ENCODE measurements around the gene ZNF318.
"Not testable (repeated sequence)": the region's sequence is repeated elsewhere in the genome, so short reads cannot be mapped to it uniquely, and the experiment has no call there.

ZNF318 gene, protein sequence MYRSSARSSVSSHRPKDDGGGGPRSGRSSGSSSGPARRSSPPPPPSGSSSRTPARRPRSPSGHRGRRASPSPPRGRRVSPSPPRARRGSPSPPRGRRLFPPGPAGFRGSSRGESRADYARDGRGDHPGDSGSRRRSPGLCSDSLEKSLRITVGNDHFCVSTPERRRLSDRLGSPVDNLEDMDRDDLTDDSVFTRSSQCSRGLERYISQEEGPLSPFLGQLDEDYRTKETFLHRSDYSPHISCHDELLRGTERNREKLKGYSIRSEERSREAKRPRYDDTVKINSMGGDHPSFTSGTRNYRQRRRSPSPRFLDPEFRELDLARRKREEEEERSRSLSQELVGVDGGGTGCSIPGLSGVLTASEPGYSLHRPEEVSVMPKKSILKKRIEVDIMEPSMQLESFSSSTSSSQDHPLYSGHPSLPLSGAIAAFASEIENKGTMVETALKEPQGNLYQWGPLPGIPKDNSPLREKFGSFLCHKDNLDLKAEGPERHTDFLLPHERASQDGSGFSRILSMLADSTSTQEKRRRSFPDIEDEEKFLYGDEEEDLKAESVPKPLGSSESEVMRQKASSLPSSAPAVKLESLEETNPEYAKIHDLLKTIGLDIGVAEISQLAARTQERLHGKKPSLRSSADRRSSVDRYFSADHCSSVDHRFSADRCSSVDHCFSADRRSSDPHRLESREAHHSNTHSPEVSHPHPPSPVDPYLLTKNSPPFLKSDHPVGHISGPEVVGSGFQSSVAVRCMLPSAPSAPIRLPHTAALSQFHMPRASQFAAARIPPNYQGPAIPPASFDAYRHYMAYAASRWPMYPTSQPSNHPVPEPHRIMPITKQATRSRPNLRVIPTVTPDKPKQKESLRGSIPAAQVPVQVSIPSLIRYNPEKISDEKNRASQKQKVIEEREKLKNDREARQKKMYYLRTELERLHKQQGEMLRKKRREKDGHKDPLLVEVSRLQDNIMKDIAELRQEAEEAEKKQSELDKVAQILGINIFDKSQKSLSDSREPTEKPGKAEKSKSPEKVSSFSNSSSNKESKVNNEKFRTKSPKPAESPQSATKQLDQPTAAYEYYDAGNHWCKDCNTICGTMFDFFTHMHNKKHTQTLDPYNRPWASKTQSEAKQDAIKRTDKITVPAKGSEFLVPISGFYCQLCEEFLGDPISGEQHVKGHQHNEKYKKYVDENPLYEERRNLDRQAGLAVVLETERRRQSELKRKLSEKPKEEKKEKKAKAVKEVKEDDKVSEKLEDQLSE (N-terminal part only)

DNA sequence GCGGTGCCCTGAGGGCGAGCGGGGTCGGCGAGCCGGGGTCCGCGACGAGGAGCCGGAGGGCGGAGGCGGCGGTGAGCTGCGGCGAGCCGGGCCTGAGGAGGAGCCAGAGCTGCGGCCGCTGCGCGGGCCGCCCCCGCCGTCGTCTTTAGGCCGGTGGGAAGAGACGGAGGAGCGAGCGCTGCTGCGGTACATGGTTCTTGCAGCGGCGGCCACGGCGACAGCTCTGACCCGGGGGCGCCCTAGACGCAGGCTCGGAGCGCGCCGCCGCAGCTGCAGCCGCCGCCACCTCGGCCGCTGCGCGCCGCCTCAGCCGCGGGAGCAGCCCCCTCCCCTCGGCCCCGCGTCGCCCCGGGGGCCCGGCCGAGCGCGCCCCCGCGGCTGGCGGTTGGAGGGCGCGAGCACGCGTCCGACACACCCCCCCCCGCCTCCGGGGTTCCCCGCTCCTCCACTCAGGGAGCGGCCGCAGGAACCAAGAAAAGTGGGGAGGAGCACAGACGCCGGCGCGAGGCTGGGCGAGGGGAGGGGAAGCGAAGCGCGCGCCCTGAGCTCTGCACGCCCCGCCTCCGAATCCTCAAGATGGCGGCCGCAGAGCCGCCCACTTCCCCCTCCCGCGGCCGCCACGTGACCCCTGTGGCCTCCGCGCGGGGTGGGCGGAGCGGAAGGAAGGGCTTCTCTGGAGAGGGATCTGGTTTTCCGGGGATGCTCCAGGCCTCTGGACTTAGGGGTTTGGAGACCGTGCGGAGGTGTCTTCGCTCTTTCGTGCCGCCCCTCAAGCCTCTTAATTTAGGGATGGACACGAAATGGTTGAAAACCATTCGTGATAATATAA is at the start of gene ZNF318:
TSS of gene ZNF318 (minus strand) at position 474 of the 829 bp plus-strand sequence. CDS start at position 192, 282 bp downstream.
- peak; percentile 97 for DNase-seq (ENCODE audit: low read depth)

DNA sequence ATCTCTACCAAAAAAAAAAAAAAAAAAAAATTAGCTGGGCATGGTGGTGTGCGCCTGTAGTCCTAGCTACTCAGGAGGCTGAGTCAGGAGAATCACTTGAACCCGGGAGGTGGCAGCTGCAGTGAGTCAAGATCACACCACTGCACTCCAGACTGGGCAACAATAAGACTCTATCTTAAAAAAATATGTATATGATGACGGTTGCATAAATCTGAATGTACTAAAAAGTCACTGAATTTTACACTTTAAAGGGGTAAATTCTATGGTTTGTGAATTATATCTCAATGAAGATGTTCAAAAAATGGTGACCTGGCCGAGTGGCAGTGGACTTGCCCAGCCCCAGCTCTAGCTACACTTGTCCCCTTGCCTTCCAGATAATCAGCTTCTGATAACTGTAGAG is 47.5 kb upstream of the ZNF318 start:
- DNase-seq (ENCODE audit: low read depth), result no peak

DNA sequence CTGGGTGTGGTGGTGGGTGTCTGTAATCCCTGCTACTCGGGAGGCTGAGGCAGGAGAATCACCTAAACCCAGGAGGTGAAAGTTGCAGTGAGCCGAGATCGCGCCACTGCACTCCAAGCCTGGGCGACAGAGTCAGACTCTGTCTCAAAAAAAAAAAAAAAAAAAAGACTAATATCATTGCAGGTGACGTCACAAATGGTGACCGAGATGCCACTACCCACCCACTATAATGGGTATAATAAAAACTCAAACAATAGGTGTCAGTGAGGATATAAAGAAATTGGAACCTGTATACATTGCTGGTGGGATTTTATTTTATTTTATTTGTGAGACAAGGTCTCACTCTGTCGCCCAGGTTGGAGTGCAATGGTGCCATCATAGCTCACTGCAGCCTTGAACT is 45.8 kb upstream of the ZNF318 start:
- not testable (repeated sequence) for DNase-seq (ENCODE audit: low read depth)

DNA sequence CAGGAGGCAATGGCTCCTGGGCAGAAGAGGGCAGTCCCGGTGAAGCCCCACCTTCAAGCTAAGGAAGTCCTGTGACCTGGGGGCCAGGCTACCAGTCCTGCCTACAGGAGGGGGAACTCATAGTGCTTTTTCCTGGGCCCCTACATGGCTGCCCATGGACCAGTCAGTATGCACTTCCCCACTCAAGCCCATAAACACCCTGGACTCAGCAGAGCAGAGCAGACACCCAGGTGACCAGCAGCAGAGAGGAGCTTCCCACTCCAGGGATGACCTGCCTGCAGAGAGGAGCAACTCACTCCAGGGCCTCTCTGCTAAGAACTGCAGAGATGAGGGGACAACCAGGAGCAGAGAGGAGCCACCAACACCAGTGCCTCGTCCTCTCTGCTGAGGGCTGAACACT is 43.6 kb upstream of the ZNF318 start:
- no peak for DNase-seq (ENCODE audit: low read depth)

DNA sequence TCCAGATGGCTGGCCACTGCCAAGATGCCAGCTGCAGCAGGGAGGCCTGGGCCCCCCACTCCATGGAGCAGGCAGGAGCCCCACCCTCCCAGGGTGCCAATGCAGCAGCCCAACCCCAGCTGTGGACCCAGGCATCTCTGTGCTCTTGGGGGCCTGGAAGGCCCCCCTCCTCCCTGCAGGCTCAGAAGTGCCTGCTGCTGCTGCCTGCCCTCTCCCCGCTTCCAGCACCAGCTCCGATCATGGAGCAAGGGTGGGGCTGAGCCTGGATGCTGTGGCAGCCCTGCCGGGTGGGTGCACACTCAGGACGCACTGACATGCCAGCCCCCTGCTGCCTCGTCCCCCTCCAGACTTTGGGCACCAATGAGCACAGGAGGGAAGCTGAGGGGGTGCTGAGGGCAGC is 43.1 kb upstream of the ZNF318 start:
- DNase-seq (ENCODE audit: low read depth), result no peak

DNA sequence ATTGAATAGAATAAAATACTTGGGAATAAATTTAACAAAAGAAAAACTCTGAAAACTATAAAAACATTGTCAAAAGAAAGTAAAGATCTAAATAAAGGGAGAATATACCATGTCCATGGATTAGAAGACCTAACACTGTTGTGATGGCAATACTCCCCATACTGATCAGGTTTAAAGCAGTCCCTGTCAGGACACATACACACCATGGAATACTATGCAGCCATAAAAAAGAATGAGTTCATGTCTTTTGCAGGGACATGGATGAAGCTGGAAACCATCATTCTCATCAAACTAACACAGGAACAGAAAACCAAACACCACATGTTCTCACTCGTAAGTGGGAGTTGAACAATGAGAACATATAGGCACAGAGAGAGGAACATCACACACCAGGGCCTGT is 41.3 kb upstream of the ZNF318 start:
- not testable (repeated sequence) for DNase-seq (ENCODE audit: low read depth)

DNA sequence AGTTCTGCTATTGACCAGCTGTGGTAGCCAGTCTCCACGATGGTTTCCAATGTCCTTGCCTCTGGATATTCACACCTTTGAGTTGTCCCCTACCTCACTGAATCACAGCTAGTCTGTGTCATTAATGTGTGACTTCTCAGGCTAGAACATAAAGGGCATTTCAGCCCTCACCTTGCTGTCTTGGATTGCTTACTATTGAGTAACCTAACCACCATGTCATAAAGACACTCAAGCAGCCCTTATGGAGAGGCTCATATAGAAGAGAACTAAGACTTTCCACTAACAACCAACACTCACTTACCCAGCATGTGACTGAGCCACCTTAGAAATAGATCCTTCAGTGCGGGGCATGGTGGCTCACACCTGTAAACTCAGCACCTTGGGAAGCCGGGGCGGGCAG is 38.8 kb upstream of the ZNF318 start:
- DNase-seq (ENCODE audit: low read depth), result no peak

DNA sequence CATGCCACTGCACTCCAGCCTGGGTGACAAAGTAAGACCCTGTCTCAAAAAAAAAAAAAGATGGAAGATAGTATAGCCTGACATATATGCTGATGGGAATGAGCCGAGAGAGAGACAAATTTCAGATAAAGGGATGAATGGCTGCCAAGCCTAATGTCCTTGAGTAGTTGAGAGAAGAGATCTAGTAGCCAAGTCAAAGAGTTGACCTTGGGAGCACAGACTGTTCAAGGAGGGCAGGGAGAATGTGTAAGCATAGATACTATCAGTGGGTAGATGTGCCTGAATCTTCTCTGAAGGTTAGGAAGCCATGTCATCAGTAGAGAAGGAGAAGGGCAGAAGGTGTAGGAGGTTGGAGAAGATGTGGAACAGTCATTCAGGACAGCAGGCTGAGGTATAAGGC is 37.8 kb upstream of the ZNF318 start:
- DNase-seq (ENCODE audit: low read depth), result no peak

DNA sequence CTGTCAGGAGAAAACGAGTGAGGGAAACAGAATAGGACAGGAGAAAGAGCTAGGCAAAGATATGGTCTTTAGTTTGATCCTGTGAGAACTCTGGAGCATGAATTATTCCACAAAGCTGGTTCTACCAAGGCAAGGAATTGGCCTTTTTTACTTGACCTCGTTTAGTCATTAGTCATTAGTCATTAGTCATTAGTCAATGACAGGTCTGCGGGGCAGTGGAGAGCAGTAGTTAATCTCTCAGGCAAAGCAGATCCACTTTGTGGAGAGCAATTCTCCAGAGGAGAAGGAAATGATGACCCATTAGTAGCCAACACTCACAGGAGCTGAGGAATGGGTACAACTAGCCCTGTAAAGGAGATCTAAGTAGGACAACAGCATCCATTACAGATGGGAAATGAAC is 35.9 kb upstream of the ZNF318 start:
- DNase-seq (ENCODE audit: low read depth), result peak; percentile 19

DNA sequence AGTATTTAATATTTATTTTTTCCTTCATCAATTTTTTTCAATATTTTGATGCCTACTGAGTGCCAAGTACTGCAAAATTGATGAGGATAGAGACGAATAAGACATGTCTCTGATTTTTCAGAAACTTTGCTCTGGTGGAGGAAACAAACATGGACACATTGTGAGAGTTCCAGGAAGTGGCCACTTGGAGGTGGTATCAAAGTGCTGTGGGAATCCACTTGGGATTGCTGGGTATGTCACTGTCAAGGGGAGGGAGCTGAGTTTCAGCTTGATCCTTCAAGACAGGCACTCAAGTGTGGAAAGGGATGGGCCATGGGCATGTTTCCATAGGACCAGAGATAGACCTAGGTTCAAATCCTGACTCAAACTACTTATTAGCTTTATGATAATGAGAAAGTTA is 33.4 kb upstream of the ZNF318 start:
- peak; percentile 18 for DNase-seq (ENCODE audit: low read depth)

DNA sequence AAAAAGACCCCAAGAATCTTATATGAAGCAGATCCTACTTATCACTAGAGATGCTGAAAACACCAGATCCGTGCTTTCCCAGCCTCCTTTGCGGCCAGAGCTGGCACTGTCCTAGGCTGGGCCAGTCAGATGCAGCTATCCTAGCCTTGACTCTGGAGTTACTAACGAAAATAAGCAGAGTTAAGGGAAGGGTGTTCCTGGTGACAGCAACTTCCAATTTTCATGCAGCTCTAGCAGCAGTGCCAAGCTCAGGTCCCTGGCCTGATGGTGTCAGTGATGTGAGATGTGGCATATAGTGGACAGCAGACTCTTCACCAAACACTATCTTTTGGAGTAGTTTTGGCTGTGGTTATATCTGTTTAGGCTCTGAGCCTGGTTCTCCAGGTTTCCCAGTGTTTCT is 32.3 kb upstream of the ZNF318 start:
- no peak for DNase-seq (ENCODE audit: low read depth)

DNA sequence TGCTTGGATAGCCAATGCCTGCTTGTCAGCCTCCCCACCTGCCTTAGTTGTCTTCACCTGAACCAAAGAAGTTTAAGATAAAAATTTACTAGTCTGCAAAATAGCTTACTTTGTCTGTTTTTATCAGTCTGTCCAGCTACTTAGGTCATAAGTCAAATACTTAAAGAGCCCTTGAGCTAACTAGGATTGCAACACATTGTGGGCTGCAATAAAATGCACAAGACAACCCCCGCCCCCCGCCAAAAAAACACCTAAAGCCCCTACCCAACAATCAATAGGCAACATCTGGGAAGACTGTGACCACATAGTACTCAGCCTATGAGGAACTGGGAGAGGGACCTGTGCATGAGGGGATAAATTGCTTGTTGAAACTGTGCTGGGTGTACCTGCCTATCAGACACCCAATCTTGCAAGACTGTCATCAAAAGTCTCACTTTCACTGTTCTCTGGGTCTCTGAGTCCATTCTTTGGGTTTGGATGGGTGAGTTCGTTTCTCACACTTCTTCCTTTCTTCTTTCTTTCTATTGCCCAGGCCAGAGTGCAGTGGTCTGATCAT is 30.6 kb upstream of the ZNF318 start:
- DNase-seq (ENCODE audit: low read depth), result no peak

DNA sequence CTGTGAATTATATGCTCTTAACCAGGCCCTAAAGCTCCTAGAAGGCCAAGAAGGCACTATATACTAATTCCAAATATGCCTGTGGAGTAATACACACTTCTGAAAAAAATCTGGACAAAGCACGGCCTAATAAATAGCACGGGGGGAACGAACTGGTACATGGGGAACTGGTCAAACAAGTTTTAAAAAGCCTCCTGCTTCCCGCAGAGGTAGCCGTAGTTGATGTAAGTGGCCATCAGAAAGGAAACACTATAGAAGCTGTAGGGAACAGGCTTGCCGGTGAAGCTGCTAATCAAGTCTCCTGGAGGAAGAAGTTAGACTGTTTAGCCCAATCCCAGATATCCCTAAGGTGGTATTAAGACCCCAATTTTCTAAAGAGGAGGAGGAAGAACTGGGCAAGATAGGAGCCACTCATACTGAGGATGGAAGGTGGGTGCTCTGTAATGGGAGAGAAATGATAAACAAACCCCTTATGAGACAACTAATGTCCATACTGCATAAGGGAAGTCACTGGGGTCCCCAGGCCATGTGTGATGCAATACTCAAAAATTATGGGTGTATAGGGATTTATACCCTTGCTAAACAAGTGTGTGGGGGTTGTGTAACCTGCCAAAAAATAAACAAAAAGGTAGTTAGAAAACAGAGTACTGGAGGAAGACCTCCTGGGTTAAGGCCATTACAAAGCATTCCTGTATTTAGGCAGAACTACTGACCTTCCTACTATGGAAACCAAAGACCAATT is 27.1 kb upstream of the ZNF318 start:
- no peak for DNase-seq (ENCODE audit: low read depth)

DNA sequence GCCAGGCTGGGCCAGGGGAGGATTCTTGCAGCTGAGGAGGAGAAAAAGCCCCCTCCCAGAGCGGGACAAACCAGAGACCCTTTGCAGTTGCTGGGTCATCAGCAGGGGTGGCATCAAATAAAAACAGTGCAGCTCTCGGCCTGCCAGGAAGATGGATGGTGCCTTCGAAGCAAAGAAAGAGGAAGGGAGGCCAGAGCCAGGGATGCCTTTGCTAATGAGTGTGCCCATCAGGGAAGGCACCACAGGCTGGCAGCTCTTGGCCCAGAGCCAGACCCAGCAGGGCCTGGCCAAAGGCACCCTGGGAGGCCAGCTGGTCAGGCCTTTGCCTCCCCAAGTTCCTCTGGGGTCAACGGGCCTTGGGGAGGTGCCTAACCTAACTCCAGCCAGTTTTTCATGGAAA is 26.3 kb upstream of the ZNF318 start:
- DNase-seq (ENCODE audit: low read depth), result no peak

DNA sequence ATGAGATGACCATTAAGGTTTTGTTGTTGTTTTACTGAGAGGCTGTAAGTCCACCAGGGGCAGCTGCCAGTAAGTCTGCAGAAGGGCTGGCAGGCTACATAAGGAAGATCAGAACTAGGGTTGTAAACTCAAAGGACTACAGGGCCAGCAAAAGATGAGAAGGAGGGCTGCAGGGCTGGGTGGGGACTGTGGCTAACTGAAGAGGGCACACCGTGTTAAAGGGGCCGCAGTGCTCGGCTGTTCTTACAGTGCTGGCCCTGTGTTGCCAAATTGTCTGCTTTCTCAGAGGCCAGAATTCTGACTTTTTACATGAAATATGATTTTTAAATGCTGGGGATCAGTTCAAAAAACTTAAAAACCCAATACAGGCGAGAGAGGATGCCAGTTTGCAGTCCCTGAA is 25.5 kb upstream of the ZNF318 start:
- no peak for DNase-seq (ENCODE audit: low read depth)

DNA sequence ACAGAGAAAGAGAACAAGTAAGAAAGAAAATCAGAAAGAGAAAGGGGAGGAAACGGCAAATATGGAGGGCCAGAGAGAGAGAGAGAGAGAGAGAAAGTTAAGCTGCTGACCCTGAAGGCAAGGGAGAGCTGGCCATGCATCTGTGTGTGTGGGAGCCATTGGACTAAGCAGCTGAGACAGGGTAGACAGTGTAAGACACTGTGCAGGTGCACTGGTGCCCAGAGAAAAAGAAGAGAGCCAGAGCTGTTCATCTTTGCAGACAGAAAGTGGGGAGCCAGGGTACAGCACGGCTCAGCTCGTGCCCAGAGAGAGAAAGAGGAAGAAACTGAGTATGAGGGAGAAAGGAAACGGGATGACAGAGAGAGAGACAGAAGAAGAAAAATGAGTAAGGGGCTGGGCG is 24.2 kb upstream of the ZNF318 start:
- no peak for DNase-seq (ENCODE audit: low read depth)

DNA sequence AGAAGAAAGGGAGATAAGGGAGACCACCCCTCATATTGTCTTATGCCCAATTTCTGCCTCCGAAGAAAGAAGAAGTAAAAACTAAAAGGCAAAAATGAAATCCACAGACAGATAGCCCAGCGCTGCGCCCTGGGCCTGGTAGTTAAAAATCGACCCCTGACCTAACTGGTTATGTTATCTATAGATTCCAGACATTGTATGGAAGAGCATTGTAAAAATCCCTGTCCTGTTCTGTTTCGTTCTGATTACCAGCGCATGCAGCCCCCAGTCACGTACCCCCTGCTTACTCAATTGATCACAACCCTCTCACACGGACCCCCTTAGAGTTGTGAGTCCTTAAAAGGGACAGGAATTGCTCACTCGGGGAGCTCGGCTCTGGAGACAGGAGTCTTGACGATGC is 23.7 kb upstream of the ZNF318 start:
- DNase-seq (ENCODE audit: low read depth), result not testable (repeated sequence)

DNA sequence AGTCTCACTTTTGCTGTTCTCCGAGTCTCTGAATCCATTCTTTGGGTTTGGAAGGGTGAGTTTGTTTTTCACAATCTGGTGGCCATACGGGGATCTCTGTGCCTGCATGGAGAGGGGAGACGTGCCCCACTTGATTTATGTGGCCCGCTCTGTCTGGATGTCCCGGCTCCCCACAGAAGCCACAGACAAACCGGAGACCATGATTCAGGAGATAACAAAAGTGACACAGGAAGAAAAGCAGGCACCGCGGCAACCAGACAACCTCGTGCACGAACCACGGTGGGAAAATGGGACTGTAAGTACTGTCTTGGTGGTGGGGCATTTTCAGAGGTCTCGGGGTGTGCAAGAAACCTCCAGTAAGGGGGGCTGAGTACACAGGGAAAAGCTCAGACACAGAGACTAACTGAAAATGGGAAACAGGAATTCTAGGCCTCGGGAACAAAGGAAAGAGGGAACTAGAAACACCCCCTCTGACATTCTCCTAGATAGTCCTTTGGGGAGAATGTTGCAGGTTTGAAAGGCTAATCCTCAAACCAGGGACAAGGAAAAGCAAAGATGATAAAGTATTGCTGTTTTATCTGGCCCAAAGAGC is 22.1 kb upstream of the ZNF318 start:
- DNase-seq (ENCODE audit: low read depth), result peak; percentile 8

DNA sequence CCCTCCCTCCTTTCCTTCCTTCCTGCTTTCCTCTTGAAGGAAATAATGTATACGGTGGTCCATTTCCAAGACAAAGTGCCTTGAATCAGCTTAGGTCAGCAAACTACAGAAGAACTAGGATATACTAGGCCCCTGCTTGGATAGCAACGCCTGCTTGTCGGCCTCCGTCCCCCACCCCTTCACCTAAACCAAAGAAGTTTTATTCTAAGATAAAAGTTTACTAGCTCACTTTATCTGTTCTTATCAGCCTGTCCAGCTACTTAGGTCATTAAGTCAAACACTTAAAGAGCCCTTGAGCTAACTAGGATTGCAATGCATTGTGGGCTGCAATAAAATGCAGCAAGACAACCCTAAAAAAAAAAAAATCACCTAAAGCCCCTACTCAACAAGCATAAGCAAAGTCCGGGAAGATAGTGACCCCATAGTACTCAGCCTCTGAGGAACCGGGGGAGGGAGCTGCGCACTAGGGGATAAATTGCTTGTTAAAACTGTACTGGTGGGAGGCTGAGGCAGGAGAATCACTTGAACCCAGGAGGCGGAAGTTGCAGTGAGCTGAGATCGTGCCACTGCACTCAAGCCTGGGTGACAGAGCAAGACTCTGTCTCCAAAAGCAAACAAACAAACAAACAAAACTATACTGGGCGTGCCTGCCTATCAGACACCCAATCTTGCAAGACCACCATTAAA is 21.4 kb upstream of the ZNF318 start:
- not testable (repeated sequence) for DNase-seq (ENCODE audit: low read depth)

Measured in EH (cell line).